Stromal cell of bone marrow (primary cell): ENCODE measurements around the gene TRIM47.

ENCODE experiments used
- DNase-seq: peaks from one replicate; pipeline ENCODE4 v3.0.0-alpha.2; 2012; ENCODE audit warnings: low read depth

TRIM47 gene

GRCh38 chr17:75847614-75848522 is 30.5 kb downstream of the TRIM47 start:
- no peak for DNase-seq

- no peak for DNase-seq
These were observed 31.4 kb downstream of the TRIM47 start for GRCh38 chr17:75846692-75847613.

DNA sequence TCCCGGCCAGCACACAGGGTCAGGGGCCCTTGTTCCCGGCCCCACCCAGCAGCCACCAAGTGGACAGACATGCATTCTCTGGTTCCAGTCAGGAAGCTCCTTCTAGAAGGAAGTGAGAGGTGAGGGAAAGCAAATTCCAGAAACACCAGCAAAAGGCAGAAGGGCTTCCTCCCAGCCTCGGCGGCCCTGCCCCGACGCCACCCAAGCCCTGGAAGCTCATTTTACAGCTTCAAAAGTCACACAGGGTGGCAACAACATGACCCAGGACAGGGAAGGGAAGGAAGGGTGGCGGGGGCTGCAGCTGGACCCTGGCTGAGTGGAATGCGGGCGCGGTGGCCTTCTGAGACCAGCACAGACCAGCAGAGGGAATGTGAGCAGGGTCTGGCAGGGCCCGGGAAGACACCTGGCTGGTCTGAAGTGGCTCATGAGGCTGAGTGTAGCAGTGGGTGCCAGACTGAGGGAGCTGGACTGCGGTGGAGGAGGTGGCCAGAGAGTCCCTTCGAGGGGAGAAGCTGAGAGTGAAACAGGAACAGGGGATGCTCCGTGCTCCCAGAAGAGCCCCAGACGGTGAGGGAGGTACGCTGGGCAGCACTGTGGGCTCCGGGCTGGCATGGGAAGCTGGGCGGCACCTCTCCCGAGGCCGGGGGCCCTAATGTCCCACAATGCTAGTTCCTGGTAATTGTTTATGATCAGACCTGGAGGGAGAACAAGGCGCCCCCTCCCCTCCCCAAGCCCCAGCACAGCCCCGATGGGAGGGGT is 32.3 kb downstream of the TRIM47 start:
- DNase-seq, result no peak

DNA sequence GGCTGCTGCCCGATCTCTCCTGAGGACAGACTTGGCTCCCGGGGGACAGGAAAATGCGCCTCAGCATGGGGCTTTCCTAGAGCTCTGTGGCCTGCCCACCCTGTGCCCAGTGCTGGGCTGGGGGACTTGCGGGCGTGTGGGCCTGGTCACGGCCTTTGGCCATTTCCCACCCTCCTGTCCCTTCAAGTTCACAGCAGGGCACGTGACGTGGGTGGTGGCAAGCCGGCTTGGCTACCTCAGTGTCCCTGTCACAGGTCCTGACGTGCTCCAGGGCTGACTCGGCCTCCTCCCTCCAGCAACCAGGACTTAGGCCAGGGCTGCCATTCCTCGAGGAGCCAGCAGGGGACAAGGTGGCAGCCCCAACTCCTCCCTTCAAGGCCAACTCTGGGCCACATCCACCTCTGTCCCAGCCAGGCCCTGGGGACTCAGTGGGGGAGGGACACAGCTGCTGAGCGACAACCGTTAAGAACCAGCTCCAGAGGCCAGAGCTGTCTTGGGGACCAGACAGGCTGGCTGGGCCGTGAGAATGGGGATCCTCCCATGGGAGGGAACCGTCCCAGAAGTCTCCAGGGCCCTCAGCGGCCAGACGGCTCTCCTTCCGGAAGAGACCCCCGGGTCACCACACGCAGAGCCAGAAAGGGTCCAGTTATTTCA is 33.2 kb downstream of the TRIM47 start:
- DNase-seq, result peak; percentile 36

GRCh38 chr17:75844530-75845057 is 33.8 kb downstream of the TRIM47 start:
- DNase-seq, result no peak

DNA sequence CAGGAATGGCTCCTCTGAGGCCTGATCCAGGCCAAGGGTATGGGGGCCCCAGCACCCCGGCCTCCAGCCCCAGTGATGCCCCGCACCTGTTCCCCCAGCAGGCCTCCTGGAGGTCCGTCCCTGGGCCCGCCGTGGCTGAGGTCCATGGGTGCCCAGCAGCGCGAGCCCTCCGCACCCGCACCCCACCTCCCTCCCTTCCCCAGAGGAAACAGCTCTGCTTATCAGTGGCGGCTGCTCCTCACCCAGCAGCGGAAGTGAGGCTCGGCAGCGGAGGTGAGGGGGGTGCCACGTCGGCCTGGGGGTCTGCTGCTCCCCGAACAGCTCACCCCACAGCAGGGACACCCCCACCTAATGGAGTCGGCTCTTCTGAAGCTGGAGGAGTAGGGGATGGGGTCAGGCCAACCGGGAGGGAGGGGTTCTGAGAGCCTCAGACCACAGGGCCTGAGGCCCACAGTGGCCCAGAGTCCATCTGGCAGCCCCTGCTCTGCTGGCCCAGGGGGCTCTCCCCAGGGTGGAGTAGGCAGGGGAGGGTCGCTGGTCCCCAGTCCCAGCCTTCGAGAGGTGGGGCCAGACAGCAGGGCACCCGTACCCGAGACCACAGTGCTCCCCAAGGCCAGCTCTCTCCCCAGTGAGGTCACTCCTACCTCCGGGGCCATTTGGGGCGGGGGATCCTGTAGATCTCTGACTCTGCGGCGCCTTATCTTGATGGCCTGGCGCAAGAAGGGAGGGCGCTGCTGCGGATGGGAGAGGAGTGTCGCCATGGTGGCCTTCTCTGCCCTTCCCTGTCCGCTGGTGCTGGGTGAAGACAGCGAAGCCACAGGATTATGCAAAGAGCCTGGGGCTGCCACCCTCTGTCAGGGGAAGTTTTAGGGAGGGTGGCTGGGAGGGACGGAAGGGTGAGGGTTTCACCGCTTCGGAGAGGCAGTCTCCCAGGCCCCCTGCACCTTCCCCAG is 34.5 kb downstream of the TRIM47 start, which contains the start of gene UNC13D:
UNC13D (minus strand) TSS at position 828 of the 953 bp plus-strand sequence; CDS start at position 761, 67 bp downstream.
- DNase-seq, result no peak

DNA sequence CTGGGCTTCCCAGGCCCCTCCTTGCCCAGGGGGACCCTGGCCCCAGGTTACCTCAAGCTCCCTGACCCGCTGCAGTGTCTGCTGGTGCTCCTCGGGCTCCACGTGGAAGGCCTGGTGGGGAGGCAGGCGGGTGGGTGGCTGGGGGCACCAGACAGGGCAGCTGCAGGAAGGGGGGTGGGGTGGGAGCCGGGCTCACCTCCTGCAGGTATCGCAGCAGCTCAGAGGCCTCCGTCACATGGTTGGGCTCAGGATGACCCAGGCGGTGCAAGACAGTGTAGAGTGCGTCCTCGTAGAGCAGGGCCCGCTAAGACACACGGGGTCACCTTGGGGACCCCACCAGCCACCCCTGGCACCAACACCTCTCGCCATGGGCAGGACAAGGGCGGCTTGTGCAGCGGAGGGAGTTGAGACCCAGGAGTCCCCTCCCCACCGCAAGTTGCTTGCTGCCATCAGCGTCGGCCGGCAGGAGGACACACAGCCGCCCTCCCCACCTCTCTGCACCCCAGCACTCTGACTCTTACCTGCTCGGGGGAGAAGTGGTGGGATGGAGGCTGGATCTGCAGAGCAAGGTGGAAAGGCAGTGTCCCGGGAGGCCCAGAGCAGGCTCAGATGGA is 35.3 kb downstream of the TRIM47 start:
- DNase-seq, result no peak

DNA sequence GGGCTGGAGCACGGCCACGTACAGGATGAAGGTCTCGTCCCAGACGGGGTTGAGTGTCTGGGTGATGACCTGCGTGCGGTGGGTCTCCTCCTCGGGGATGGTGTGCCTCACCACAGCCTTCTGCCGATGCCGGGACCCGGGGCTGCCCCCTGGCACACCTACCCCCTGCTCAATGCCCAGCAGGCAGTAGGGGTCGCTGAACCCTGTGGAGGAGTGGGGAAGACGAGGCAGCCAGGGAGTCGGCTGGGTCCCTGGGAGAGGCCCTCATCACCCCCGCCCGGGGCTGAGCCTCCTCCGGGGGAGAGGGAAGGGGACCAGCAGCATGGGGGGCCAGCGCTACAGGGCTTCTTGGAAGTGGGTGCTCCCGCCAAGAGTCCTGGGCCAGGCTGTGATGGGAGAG is 36.0 kb downstream of the TRIM47 start:
- no peak for DNase-seq

- no peak for DNase-seq
These were observed 37.6 kb downstream of the TRIM47 start for GRCh38 chr17:75840799-75841164.

DNA sequence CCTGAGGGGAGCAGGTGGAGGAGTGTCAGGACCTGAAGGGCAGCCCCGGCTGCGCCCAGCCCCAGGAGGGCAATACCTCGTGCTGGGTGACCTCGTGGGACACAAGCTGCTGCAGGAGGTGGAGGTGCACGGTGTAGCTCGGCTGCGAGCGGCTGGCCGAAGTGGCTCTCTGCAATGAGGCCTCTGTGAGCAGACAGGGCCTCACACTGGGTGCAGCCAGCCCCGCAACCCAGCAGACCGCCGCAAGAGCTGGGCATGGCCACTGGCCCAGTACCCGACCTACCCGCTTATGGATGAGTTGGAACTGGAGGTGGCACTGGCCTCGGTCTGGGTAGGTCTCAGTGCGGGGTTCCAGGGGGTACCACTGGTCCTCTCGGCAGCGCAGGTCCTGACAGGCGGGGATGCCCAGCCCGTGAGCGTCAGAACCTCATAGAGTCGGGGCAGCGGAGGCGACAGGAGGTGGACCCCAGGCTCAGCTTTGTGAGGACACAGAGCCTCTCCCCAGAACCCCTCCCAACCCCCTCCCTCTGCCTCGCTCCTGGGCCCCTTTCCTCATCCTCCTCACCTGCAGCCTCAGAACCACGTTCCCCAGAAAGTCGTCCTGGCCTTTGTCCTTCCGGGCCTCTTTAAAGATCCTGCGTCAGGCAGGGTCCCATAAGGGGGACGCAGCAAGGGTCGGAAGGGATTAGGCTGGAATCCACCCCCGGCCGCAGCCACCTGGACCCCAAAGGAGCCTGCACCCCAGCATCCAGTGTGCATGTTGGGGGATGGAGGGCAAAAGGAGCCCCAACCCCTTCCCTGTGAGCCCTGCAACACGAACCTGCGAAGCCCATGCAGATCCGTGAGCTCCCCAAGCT is 38.2 kb downstream of the TRIM47 start:
- no peak for DNase-seq

GRCh38 chr17:75838410-75838809 is 40.0 kb downstream of the TRIM47 start:
- no peak for DNase-seq

DNA sequence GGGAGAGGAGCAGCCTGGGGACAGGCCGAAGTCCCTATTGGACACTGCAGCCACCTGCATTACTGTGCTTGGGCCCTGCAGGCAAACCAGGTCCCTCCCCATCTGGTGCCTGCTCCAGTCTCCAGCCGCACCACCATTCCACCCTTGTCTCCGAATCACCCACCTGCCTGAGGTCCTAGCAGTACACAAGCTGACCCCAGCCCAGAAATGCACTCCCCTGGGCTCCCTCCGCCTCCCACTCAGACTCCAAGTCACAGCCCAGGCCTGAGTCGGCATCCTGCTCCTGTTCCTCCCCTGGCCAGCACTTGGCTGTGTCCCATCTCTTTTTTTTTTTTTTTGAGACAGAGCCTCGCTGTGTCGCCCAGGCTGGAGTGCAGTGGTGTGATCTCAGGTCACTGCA is 40.5 kb downstream of the TRIM47 start:
- no peak for DNase-seq

GRCh38 chr17:75836605-75837004 is 41.8 kb downstream of the TRIM47 start:
- DNase-seq, result no peak

GRCh38 chr17:75835654-75835987 is 42.8 kb downstream of the TRIM47 start:
- DNase-seq, result no peak

DNA sequence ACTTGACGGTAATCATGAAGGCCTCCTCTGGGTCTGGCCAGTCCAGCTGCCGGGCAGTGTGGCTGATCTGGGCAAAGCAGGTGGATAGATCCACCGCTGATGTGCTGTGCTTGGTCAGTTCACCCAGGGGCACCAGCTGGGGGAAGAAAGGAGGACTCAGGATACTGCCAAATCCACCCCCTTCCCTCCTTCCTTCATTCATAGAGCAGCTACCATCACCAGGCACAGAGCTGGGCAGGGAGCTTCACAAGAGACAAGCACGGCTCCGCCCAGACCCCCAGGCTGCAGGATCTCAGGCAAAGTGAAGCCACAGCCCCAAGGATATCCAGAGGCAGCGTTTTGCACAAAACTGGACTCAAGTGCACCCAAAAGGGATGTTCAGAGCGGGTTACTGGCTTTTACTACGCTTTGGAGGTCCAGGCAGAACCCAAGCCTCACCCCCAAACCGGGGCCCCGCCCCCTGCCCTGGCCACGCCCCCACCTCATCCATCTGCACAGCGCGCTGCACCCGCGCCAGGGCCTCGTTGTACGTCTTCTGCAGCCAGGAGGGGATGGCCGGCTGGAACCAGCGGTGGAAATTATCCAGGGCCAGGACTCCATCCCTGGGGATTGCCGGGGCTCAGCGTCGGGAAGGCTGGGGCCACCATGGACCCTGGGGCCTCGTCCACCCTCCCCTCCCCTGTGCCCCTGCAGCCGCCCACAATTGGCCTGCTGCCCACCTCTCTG is 43.3 kb downstream of the TRIM47 start:
- no peak for DNase-seq

DNA sequence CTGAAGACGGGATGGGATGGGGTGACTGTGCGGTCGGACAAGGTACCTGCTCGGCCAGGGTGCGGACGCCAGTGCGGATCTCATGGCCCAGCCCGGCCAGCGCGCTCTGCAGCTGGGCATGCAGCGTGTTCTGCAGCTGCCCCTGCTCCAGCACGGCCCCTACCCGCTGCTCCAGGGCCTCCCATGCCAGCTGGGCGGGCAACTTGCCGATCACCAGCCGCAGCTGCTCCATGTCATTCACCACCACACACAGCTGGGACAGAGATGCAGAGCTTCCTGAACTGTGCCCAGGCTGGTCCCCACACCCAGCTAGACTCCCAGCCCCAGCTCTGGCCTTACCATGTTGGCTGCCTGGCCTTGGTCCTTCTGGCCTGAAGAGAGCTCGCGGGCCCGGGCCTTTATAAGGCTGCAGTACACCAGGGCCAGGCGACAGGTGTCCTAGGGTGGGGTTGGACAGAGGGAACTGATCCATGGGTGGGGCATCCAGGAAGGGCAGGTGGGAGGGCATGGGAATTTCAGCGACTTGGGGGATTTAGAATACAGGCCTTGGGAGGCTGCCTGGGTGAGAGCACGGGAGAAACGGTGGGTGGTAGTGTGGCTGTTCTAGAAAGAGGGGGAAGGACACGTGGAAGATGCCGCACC is 44.0 kb downstream of the TRIM47 start:
- no peak for DNase-seq

- no peak for DNase-seq
These were observed 45.6 kb downstream of the TRIM47 start for GRCh38 chr17:75832652-75833400.
